Measurements from ENCODE around the gene PTPRK.
"Not testable (repeated sequence)": the region's sequence is repeated elsewhere in the genome, so short reads cannot be mapped to it uniquely, and the experiment has no call there.

The PTPRK gene

GRCh38 chr6:128487746-128488145 is 32.7 kb downstream of the PTPRK start:
- no peak for DNase-seq

- no peak for DNase-seq
These were observed 33.3 kb downstream of the PTPRK start for GRCh38 chr6:128487055-128487454.

GRCh38 chr6:128486580-128486979 is 33.8 kb downstream of the PTPRK start:
- not testable (repeated sequence) for DNase-seq

GRCh38 chr6:128483472-128484135 is 36.8 kb downstream of the PTPRK start:
- no peak for DNase-seq

GRCh38 chr6:128482642-128483041 is 37.8 kb downstream of the PTPRK start:
- no peak for DNase-seq

- no peak for DNase-seq
These were observed 40.4 kb downstream of the PTPRK start for GRCh38 chr6:128479991-128480390.

GRCh38 chr6:128479048-128479666 is 41.2 kb downstream of the PTPRK start:
- no peak for DNase-seq

GRCh38 chr6:128478230-128479047 is 42.0 kb downstream of the PTPRK start:
- no peak for DNase-seq

GRCh38 chr6:128474933-128475332 is 45.5 kb downstream of the PTPRK start:
- DNase-seq: no peak

- no peak for DNase-seq
These were observed 45.9 kb downstream of the PTPRK start for GRCh38 chr6:128474481-128474880.

- no peak for DNase-seq
These were observed 48.5 kb downstream of the PTPRK start for GRCh38 chr6:128471907-128472306.

- no peak for DNase-seq
These were observed 54.7 kb downstream of the PTPRK start for GRCh38 chr6:128465368-128466343.

GRCh38 chr6:128464790-128465189 is 55.6 kb downstream of the PTPRK start:
- no peak for DNase-seq

- no peak for DNase-seq
These were observed 56.5 kb downstream of the PTPRK start for GRCh38 chr6:128463942-128464341.

- DNase-seq: no peak
These were observed 58.9 kb downstream of the PTPRK start for GRCh38 chr6:128461501-128461900.

GRCh38 chr6:128456510-128457230 is 63.7 kb downstream of the PTPRK start:
- DNase-seq: no peak

- DNase-seq: no peak
These were observed 64.4 kb downstream of the PTPRK start for GRCh38 chr6:128455959-128456358.

GRCh38 chr6:128452713-128453112 is 67.7 kb downstream of the PTPRK start:
- DNase-seq: no peak

GRCh38 chr6:128446497-128446896 is 73.9 kb downstream of the PTPRK start:
- DNase-seq: no peak

GRCh38 chr6:128443553-128443952 is 76.8 kb downstream of the PTPRK start:
- DNase-seq: no peak

- DNase-seq: no peak
These were observed 80.8 kb downstream of the PTPRK start for GRCh38 chr6:128439627-128440026.

- no peak for DNase-seq
These were observed 82.0 kb downstream of the PTPRK start for GRCh38 chr6:128438393-128438792.
